T-helper 2 cell treated with Interferon-gamma antibody and Interleukin-4, amounts not matched to agents 100 ng/mL and 5 ng/mL, for 36 hours (primary cell): Measurements from ENCODE around the gene TJP2. TPM values are rescaled to one million over a fixed set of nuclear protein-coding genes. Genes with fewer than 3 reads are reported as not detected.

ENCODE experiments used
- intact Hi-C: fragments of 100-400 bp; cut with micrococcal nuclease; formaldehyde crosslinking; loops from one replicate; pipeline ENCODE4 v1.15.1; 2023
- total RNA-seq: library from RNA; stranded (reverse); gene quantifications from 2 replicates; pipeline ENCODE4 v1.2.3, GENCODE V29; 2022

The TJP2 gene
- total RNA-seq, 1 donor from 2014 or later = 31.9 TPM

- intact Hi-C loops = no loop called here
Observed at GRCh38 chr9:69322256-69322655, 148.2 kb downstream of the TJP2 start.

- intact Hi-C loops = no loop called here
Observed at GRCh38 chr9:69323861-69324260, 149.8 kb downstream of the TJP2 start.

Other genes starting within 250 kb of the TJP2 start
- gene PRKACG, start 160.2 kb upstream of the TJP2 start, total RNA-seq = not detected in 2 replicates
- 37.8 and 39.8 TPM in 2 replicates for gene FXN, start 138.5 kb upstream of the TJP2 start, total RNA-seq
- 0.05 TPM in 1 of 2 replicates, not detected in the other for gene ENTREP1, start 150.9 kb downstream of the TJP2 start, total RNA-seq